ENCODE results near the gene CACNA1C. TPM values are rescaled to one million over a fixed set of nuclear protein-coding genes. Genes with fewer than 3 reads are reported as not detected.

The CACNA1C gene
- total RNA-seq, 2 experiments from 2014 or later, result 0.69 to 1.4 TPM

GRCh38 chr12:2526371-2526770 is 473.6 kb downstream of the CACNA1C start:
- H4K20me1 ChIP-seq (ENCODE audit: insufficient read depth, low read length), result no peaks in the 10 kb centered on the region
- no peaks in the 10 kb centered on the region for H3K4me1 ChIP-seq (ENCODE audit: insufficient read depth, low read length, poor library complexity, severe bottlenecking)
- no peaks in the 10 kb centered on the region for H3K9me2 ChIP-seq (ENCODE audit: insufficient read depth, low read length)
- H3K9me3 ChIP-seq (ENCODE audit: low read length), result no peaks in the 10 kb centered on the region
- ChIA-PET POLR2A (no interaction called here), CTCF (ENCODE audit: unreplicated experiment) (no interaction called here)
- H3K36me3 ChIP-seq (ENCODE audit: insufficient read depth, low read length), result no peaks in the 10 kb centered on the region
- no peak overlapping the region for H3K27ac ChIP-seq (ENCODE audit: low read depth, low read length, poor library complexity, severe bottlenecking)
- DNase-seq (ENCODE audit: low spot score), result no peak
- no peaks in the 10 kb centered on the region for H3K79me2 ChIP-seq (ENCODE audit: insufficient read depth, low read depth, low read length)
- H2AFZ ChIP-seq (ENCODE audit: low read length), result no peak overlapping the region
- no peak overlapping the region for H3K4me3 ChIP-seq (ENCODE audit: low read depth, low read length, poor library complexity, severe bottlenecking)
- no peak overlapping the region for H3K4me2 ChIP-seq (ENCODE audit: low read length)
- intact Hi-C loops (cut with micrococcal nuclease; ENCODE audit: unreplicated experiment), result no loop called here
- TF ChIP-seq EZH2phosphoT487 (IDR thresholded peaks at IDR 0.05; ENCODE audit: borderline replicate concordance, low read depth, low read length), result no peak
- TF ChIP-seq, protein P1, sequence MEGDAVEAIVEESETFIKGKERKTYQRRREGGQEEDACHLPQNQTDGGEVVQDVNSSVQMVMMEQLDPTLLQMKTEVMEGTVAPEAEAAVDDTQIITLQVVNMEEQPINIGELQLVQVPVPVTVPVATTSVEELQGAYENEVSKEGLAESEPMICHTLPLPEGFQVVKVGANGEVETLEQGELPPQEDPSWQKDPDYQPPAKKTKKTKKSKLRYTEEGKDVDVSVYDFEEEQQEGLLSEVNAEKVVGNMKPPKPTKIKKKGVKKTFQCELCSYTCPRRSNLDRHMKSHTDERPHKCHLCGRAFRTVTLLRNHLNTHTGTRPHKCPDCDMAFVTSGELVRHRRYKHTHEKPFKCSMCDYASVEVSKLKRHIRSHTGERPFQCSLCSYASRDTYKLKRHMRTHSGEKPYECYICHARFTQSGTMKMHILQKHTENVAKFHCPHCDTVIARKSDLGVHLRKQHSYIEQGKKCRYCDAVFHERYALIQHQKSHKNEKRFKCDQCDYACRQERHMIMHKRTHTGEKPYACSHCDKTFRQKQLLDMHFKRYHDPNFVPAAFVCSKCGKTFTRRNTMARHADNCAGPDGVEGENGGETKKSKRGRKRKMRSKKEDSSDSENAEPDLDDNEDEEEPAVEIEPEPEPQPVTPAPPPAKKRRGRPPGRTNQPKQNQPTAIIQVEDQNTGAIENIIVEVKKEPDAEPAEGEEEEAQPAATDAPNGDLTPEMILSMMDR (conservative IDR thresholded peaks at IDR 0.05; ENCODE audit: low read length), result no peak
- BruUV-seq (replicated peaks), result no TSS peak

GRCh38 chr12:2528001-2528400 is 475.2 kb downstream of the CACNA1C start:
- Histone ChIP-seq H3K9me3 (ENCODE audit: low read length) (no peaks in the 10 kb centered on the region), H3K36me3 (ENCODE audit: insufficient read depth, low read length) (no peaks in the 10 kb centered on the region), H3K4me2 (ENCODE audit: low read length) (no peak overlapping the region), H3K79me2 (ENCODE audit: insufficient read depth, low read depth, low read length) (no peaks in the 10 kb centered on the region), H4K20me1 (ENCODE audit: insufficient read depth, low read length) (no peaks in the 10 kb centered on the region), H3K27ac (ENCODE audit: low read depth, low read length, poor library complexity, severe bottlenecking) (no peak overlapping the region), H3K4me3 (ENCODE audit: low read depth, low read length, poor library complexity, severe bottlenecking) (no peak overlapping the region), H2AFZ (ENCODE audit: low read length) (no peak overlapping the region), H3K4me1 (ENCODE audit: insufficient read depth, low read length, poor library complexity, severe bottlenecking) (no peaks in the 10 kb centered on the region), H3K9me2 (ENCODE audit: insufficient read depth, low read length) (no peaks in the 10 kb centered on the region)
- POLR2A ChIA-PET, result no interaction called here
- no TSS peak for BruUV-seq (replicated peaks)
- CTCF ChIA-PET (ENCODE audit: unreplicated experiment), result no interaction called here
- no peak for DNase-seq (ENCODE audit: low spot score)
- TF ChIP-seq EZH2phosphoT487 (IDR thresholded peaks at IDR 0.05; ENCODE audit: borderline replicate concordance, low read depth, low read length), result no peak
- TF ChIP-seq, protein P1 (conservative IDR thresholded peaks at IDR 0.05; ENCODE audit: low read length), result no peak
- intact Hi-C loops (cut with micrococcal nuclease; ENCODE audit: unreplicated experiment), result no loop called here

- Histone ChIP-seq H3K36me3 (ENCODE audit: insufficient read depth, low read length) (no peaks in the 10 kb centered on the region), H3K4me2 (ENCODE audit: low read length) (no peak overlapping the region), H3K79me2 (ENCODE audit: insufficient read depth, low read depth, low read length) (no peaks in the 10 kb centered on the region), H3K27ac (ENCODE audit: low read depth, low read length, poor library complexity, severe bottlenecking) (no peak overlapping the region), H3K9me2 (ENCODE audit: insufficient read depth, low read length) (no peaks in the 10 kb centered on the region), H3K9me3 (ENCODE audit: low read length) (no peaks in the 10 kb centered on the region), H2AFZ (ENCODE audit: low read length) (no peak overlapping the region), H3K4me1 (ENCODE audit: insufficient read depth, low read length, poor library complexity, severe bottlenecking) (no peaks in the 10 kb centered on the region), H4K20me1 (ENCODE audit: insufficient read depth, low read length) (no peaks in the 10 kb centered on the region), H3K4me3 (ENCODE audit: low read depth, low read length, poor library complexity, severe bottlenecking) (no peak overlapping the region)
- ChIA-PET CTCF (ENCODE audit: unreplicated experiment) (no interaction called here), POLR2A (no interaction called here)
- TF ChIP-seq, protein P1 (conservative IDR thresholded peaks at IDR 0.05; ENCODE audit: low read length), result no peak
- TF ChIP-seq EZH2phosphoT487 (IDR thresholded peaks at IDR 0.05; ENCODE audit: borderline replicate concordance, low read depth, low read length), result no peak
- no TSS peak for BruUV-seq (replicated peaks)
- no peak for DNase-seq (ENCODE audit: low spot score)
- intact Hi-C loops (cut with micrococcal nuclease; ENCODE audit: unreplicated experiment), result no loop called here
Measured at GRCh38 chr12:2529807-2530206, 477.0 kb downstream of the CACNA1C start.
